H9 (cell line): Measurements from ENCODE around the gene MR1. TPM values are rescaled to one million over a fixed set of nuclear protein-coding genes. Genes with fewer than 3 reads are reported as not detected.

Source experiments
- DNase-seq: peaks from one replicate; pipeline ENCODE4 v3.0.0-alpha.2; 2017
- H2AFZ ChIP-seq: one replicate; pipeline ENCODE4 v1.6.1; 2013; ENCODE audit warnings: mild to moderate bottlenecking, low read length, control low read depth, moderate library complexity
- H2AK5ac ChIP-seq: 2 replicates; pipeline ENCODE4 v1.6.1; 2013; ENCODE audit warnings: low read length, control low read depth, mixed read lengths; ENCODE audit not compliant: insufficient read length
- H2BK120ac ChIP-seq: one replicate; pipeline ENCODE4 v1.6.1; 2013; ENCODE audit warnings: low read depth, mild to moderate bottlenecking, low read length, control low read depth, inconsistent platforms; ENCODE audit not compliant: poor library complexity, severe bottlenecking
- H2BK12ac ChIP-seq: 2 replicates; pipeline ENCODE4 v1.6.1; 2013; ENCODE audit warnings: low read length, control low read depth, mixed read lengths, low read depth; ENCODE audit not compliant: insufficient read length
- H2BK15ac ChIP-seq: 2 replicates; pipeline ENCODE4 v1.6.1; 2013; ENCODE audit warnings: low read depth, low read length, control low read depth
- H2BK20ac ChIP-seq: one replicate; pipeline ENCODE4 v1.6.1; 2013; ENCODE audit warnings: low read depth, mild to moderate bottlenecking, low read length, control low read depth, inconsistent platforms; ENCODE audit not compliant: poor library complexity, severe bottlenecking
- H2BK5ac ChIP-seq: 2 replicates; pipeline ENCODE4 v1.6.1; 2013; ENCODE audit warnings: low read length, control low read depth, mixed read lengths; ENCODE audit not compliant: insufficient read length
- H3K14ac ChIP-seq: 2 replicates; pipeline ENCODE4 v1.6.1; 2013; ENCODE audit warnings: low read length, control low read depth; ENCODE audit not compliant: insufficient read depth
- H3K18ac ChIP-seq: 2 replicates; pipeline ENCODE4 v1.6.1; 2013; ENCODE audit warnings: low read depth, mild to moderate bottlenecking, mixed read lengths, low read length, control low read depth; ENCODE audit not compliant: insufficient read length
- H3K23ac ChIP-seq: 2 replicates; pipeline ENCODE4 v1.6.1; 2013; ENCODE audit warnings: low read length, control low read depth, mixed read lengths, low read depth; ENCODE audit not compliant: insufficient read length
- H3K23me2 ChIP-seq: 2 replicates; pipeline ENCODE4 v1.6.1; 2013; ENCODE audit warnings: low read depth, mild to moderate bottlenecking, mixed read lengths, low read length, control low read depth; ENCODE audit not compliant: insufficient read length, poor library complexity, severe bottlenecking
- H3K27ac ChIP-seq: 2 replicates; pipeline ENCODE4 v1.5.1; 2013; ENCODE audit warnings: low read length, control low read depth, mixed read lengths, low read depth; ENCODE audit not compliant: insufficient read length
- H3K27me3 ChIP-seq: 2 replicates; pipeline ENCODE4 v1.6.1; 2013; ENCODE audit warnings: low read length, control low read depth, inconsistent platforms; ENCODE audit not compliant: insufficient read depth
- H3K4ac ChIP-seq: 2 replicates; pipeline ENCODE4 v1.6.1; 2013; ENCODE audit warnings: low read depth, mild to moderate bottlenecking, control low read depth, inconsistent platforms, low read length, moderate library complexity
- H3K4me1 ChIP-seq: 2 replicates; pipeline ENCODE4 v1.6.1; 2013; ENCODE audit warnings: low read length, control low read depth, inconsistent platforms; ENCODE audit not compliant: insufficient read depth
- H3K4me2 ChIP-seq: 2 replicates; pipeline ENCODE4 v1.6.1; 2013; ENCODE audit warnings: low read length, control low read depth, mixed read lengths; ENCODE audit not compliant: insufficient read length, insufficient read depth
- H3K56ac ChIP-seq: 2 replicates; pipeline ENCODE4 v1.6.1; 2013; ENCODE audit warnings: low read depth, mild to moderate bottlenecking, mixed read lengths, low read length, control low read depth; ENCODE audit not compliant: insufficient read length
- H3K79me1 ChIP-seq: 2 replicates; pipeline ENCODE4 v1.6.1; 2013; ENCODE audit warnings: low read depth, mild to moderate bottlenecking, moderate library complexity, low read length, control low read depth, inconsistent platforms; ENCODE audit not compliant: insufficient read depth, poor library complexity, severe bottlenecking
- H3K79me2 ChIP-seq: 2 replicates; pipeline ENCODE4 v1.6.1; 2013; ENCODE audit warnings: low read length, control low read depth, inconsistent platforms; ENCODE audit not compliant: insufficient read depth
- H3K9ac ChIP-seq: 2 replicates; pipeline ENCODE4 v1.6.1; 2013; ENCODE audit warnings: low read length, control low read depth, mixed read lengths; ENCODE audit not compliant: insufficient read length; ENCODE audit errors: extremely low read depth
- H3K9me3 ChIP-seq: one replicate; pipeline ENCODE4 v1.6.1; 2013; ENCODE audit warnings: low read depth, low read length, inconsistent platforms; ENCODE audit not compliant: control insufficient read depth
- H3T11ph ChIP-seq: one replicate; pipeline ENCODE4 v1.6.1; 2013; ENCODE audit warnings: mild to moderate bottlenecking, low read length, control low read depth, inconsistent platforms
- H4K20me1 ChIP-seq: one replicate; pipeline ENCODE4 v1.6.1; 2013; ENCODE audit not compliant: control insufficient read depth, insufficient read length, insufficient read depth
- H4K5ac ChIP-seq: 2 replicates; pipeline ENCODE4 v1.6.1; 2013; ENCODE audit warnings: low read depth, mild to moderate bottlenecking, mixed read lengths, low read length, control low read depth; ENCODE audit not compliant: insufficient read length
- H4K8ac ChIP-seq: replicated peaks from 2 replicates; pipeline ENCODE4 v1.6.1; 2013; ENCODE audit warnings: low read length, control low read depth, mixed read lengths, low read depth; ENCODE audit not compliant: insufficient read length
- H4K91ac ChIP-seq: 2 replicates; pipeline ENCODE4 v1.6.1; 2013; ENCODE audit warnings: low read depth, mild to moderate bottlenecking, moderate library complexity, mixed read lengths, low read length, control low read depth; ENCODE audit not compliant: insufficient read length
- H3K27ac Mint-ChIP-seq, 3 experiments: 2 replicates in 2 of 3; 3 replicates in 1 of 3; pipeline ENCODE4 v1.8.0; 2020 to 2021; ENCODE audit warnings: mixed read lengths in 3 of 3, mild to moderate bottlenecking in 1 of 3, moderate library complexity in 1 of 3
- H3K27me3 Mint-ChIP-seq: 2 replicates; pipeline ENCODE4 v1.8.0; 2021; ENCODE audit warnings: low read depth, mild to moderate bottlenecking, moderate library complexity, mixed read lengths
- H3K36me3 Mint-ChIP-seq, 3 experiments: 2 replicates in 2 of 3; 3 replicates in 1 of 3; pipeline ENCODE4 v1.8.0; 2020 to 2021; ENCODE audit warnings: low read depth in 3 of 3, mixed read lengths in 3 of 3; ENCODE audit not compliant: insufficient read depth in 1 of 3
- H3K4me1 Mint-ChIP-seq, 2 experiments: 2 replicates each; pipeline ENCODE4 v1.8.0; 2020; ENCODE audit warnings: mixed read lengths in 2 of 2
- H3K4me3 Mint-ChIP-seq, 2 experiments: 2 replicates in 1 of 2; 3 replicates in 1 of 2; pipeline ENCODE4 v1.8.0; 2020 to 2021; ENCODE audit warnings: mild to moderate bottlenecking in 2 of 2, mixed read lengths in 2 of 2, moderate library complexity in 1 of 2
- H3K9me3 Mint-ChIP-seq, 2 experiments: 2 replicates in 1 of 2; 3 replicates in 1 of 2; pipeline ENCODE4 v1.8.0; 2020; ENCODE audit warnings: mild to moderate bottlenecking in 2 of 2, mixed read lengths in 2 of 2, moderate library complexity in 1 of 2
- CTCF ChIP-seq: fragments of 200-600 bp; sonication (generic); conservative IDR thresholded peaks from 3 replicates; pipeline ENCODE4 v1.8.0; 2021; ENCODE audit warnings: antibody characterized with exemption, mild to moderate bottlenecking
- total RNA-seq: library from RNA; stranded (reverse); gene quantifications from 2 replicates; pipeline ENCODE4 v1.2.1, GENCODE V29; 2021

The MR1 gene
- total RNA-seq, 1 experiment from 2014 or later: 0.02 TPM

DNA sequence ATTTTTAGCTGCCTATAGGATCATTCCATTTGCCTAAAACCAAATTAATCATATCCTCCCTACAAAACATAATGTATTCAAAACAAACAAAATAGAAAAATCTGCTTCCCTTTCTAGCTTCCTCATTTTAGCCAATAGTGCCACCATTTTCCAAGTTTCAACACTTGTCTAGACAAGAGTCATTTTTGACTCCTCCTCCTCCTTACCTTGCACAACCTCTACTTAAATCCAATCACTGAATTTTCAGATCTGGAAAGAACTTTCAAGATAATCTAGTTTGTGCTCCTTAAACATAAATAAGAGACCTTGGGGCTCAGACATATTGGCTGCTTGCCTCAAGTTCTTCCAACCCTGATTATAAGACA, 18.6 kb upstream of the MR1 start:
- peaks cover 3 to 7% (median 4%) of the 10 kb centered on the region in 3 experiments; a peak in 6 of 7 replicates for H3K36me3 Mint-ChIP-seq
- TF ChIP-seq CTCF: no peak

More for the DNA sequence above, 18.6 kb upstream of the MR1 start:
- no peak overlapping the region for H3K4me2 ChIP-seq
- H2BK20ac ChIP-seq: no peak overlapping the region
- H3K18ac ChIP-seq: no peak overlapping the region
- H3K4ac ChIP-seq: no peak overlapping the region
- Mint-ChIP-seq H3K27ac (no peak overlapping the region), H3K27me3 (no peaks in the 10 kb centered on the region), H3K9me3 (no peaks in the 10 kb centered on the region), H3K4me1 (peaks cover 5 to 23% of the 10 kb centered on the region in 2 experiments; a peak in 3 of 4 replicates), H3K4me3 (no peak overlapping the region)
- H3K4me1 ChIP-seq: no peaks in the 10 kb centered on the region; the same call in 1 of the 2 replicates
- no peaks in the 10 kb centered on the region for H3K9me3 ChIP-seq
- no peak overlapping the region for H2AK5ac ChIP-seq
- no peak overlapping the region for H2BK15ac ChIP-seq
- no peak overlapping the region for H4K5ac ChIP-seq
- no peak for DNase-seq
- no peak overlapping the region for H2BK120ac ChIP-seq
- H2BK5ac ChIP-seq: no peak overlapping the region
- no peak overlapping the region for H3K23ac ChIP-seq
- no peak overlapping the region for H2AFZ ChIP-seq
- H3K14ac ChIP-seq: no peak overlapping the region
- peaks cover 49% of the 10 kb centered on the region; the same call in 1 of the 2 replicates for H3K79me2 ChIP-seq
- no peaks in the 10 kb centered on the region for H3K23me2 ChIP-seq
- peaks cover 7% of the 10 kb centered on the region for H3K79me1 ChIP-seq
- H2BK12ac ChIP-seq: no peak overlapping the region
- no peaks in the 10 kb centered on the region for H4K20me1 ChIP-seq
- H3K56ac ChIP-seq: no peak overlapping the region
- no peak overlapping the region for H3K9ac ChIP-seq
- H3T11ph ChIP-seq: no peak overlapping the region
- H4K91ac ChIP-seq: no peak overlapping the region
- H3K27ac ChIP-seq: no peak overlapping the region
- H4K8ac ChIP-seq: no peak overlapping the region
- H3K27me3 ChIP-seq: no peaks in the 10 kb centered on the region
